Calu3 (cell line): ENCODE measurements around the gene MBNL1. TPM values are rescaled to one million over a fixed set of nuclear protein-coding genes. Genes with fewer than 3 reads are reported as not detected.

Experiments used
- BruUV-seq: library from RNA; stranded (reverse); fragments of 400-500 nt; replicated peaks from 2 replicates; lab custom pipeline; 2021; lab: Mats Ljungman, UMichigan
- CTCF ChIA-PET: fragments of 300-600 bp; sonication (Branson Sonifier 250); formaldehyde crosslinking; loops from one replicate; lab custom pipeline; 2022; ENCODE audit warnings: antibody characterized with exemption; lab: Charles Lee
- DNase-seq: peaks from one replicate; pipeline ENCODE4 v3.0.0; 2022
- H3K27ac Mint-ChIP-seq: one replicate; pipeline ENCODE4 v1.8.0; 2022; ENCODE audit warnings: mixed read lengths; ENCODE audit not compliant: unreplicated experiment
- H3K27me3 Mint-ChIP-seq: one replicate; pipeline ENCODE4 v1.8.0; 2022; ENCODE audit warnings: mixed read lengths; ENCODE audit not compliant: unreplicated experiment
- H3K36me3 Mint-ChIP-seq: one replicate; pipeline ENCODE4 v1.8.0; 2022; ENCODE audit warnings: mild to moderate bottlenecking, moderate library complexity, mixed read lengths; ENCODE audit not compliant: insufficient read depth, unreplicated experiment
- H3K4me1 Mint-ChIP-seq: one replicate; pipeline ENCODE4 v1.8.0; 2022; ENCODE audit warnings: mild to moderate bottlenecking, low read depth, mixed read lengths; ENCODE audit not compliant: unreplicated experiment
- H3K4me3 Mint-ChIP-seq: one replicate; pipeline ENCODE4 v1.8.0; 2022; ENCODE audit warnings: mild to moderate bottlenecking, low read depth, moderate library complexity, mixed read lengths; ENCODE audit not compliant: unreplicated experiment
- H3K9me3 Mint-ChIP-seq: one replicate; pipeline ENCODE4 v1.8.0; 2022; ENCODE audit warnings: low read depth, mixed read lengths; ENCODE audit not compliant: unreplicated experiment
- CTCF ChIP-seq: fragments of 200-600 bp; IDR thresholded peaks from one replicate; pipeline ENCODE4 v1.8.0; 2022; ENCODE audit warnings: antibody characterized with exemption; ENCODE audit not compliant: unreplicated experiment
- intact Hi-C: fragments of 100-400 bp; cut with micrococcal nuclease; formaldehyde crosslinking; loops from one replicate; pipeline ENCODE4 v1.10.0; 2022; ENCODE audit not compliant: unreplicated experiment
- total RNA-seq: library from RNA; stranded (reverse); gene quantifications from 2 replicates; pipeline ENCODE4 v1.2.3, GENCODE V29; 2022

Gene MBNL1
- total RNA-seq, 1 experiment from 2014 or later, result 183 TPM

- TF ChIP-seq CTCF, result no peak
- DNase-seq, result no peak
- BruUV-seq, result no TSS peak
- H3K4me3 Mint-ChIP-seq, result no peak overlapping the region
- H3K27ac Mint-ChIP-seq, result no peak overlapping the region
- intact Hi-C loops, result no loop called here
- H3K27me3 Mint-ChIP-seq, result no peaks in the 10 kb centered on the region
- peaks cover 11% of the 10 kb centered on the region for H3K4me1 Mint-ChIP-seq
- no peaks in the 10 kb centered on the region for H3K36me3 Mint-ChIP-seq
- CTCF ChIA-PET, result no interaction called here
- H3K9me3 Mint-ChIP-seq, result no peaks in the 10 kb centered on the region
Measured at GRCh38 chr3:152252755-152253154, 16.0 kb upstream of the MBNL1 start.

- no peak for DNase-seq
- no peak for TF ChIP-seq CTCF
- Mint-ChIP-seq H3K4me3 (no peak overlapping the region), H3K9me3 (no peaks in the 10 kb centered on the region), H3K27ac (no peak overlapping the region), H3K4me1 (peaks cover 13% of the 10 kb centered on the region), H3K36me3 (peaks cover 3% of the 10 kb centered on the region), H3K27me3 (no peaks in the 10 kb centered on the region)
- CTCF ChIA-PET, result no interaction called here
- BruUV-seq, result no TSS peak
- intact Hi-C loops, result no loop called here
Measured at GRCh38 chr3:152253514-152253913, 15.2 kb upstream of the MBNL1 start.

- peaks cover 7% of the 10 kb centered on the region for H3K36me3 Mint-ChIP-seq
- peaks cover 18% of the 10 kb centered on the region for H3K4me1 Mint-ChIP-seq
- intact Hi-C loops, result no loop called here
- TF ChIP-seq CTCF, result no peak
- CTCF ChIA-PET, result no interaction called here
- H3K27me3 Mint-ChIP-seq, result no peaks in the 10 kb centered on the region
- no peak for DNase-seq
- H3K4me3 Mint-ChIP-seq, result no peak overlapping the region
- no peaks in the 10 kb centered on the region for H3K9me3 Mint-ChIP-seq
- no peak overlapping the region for H3K27ac Mint-ChIP-seq
- no TSS peak for BruUV-seq
Measured at GRCh38 chr3:152254041-152254440, 14.7 kb upstream of the MBNL1 start.

- no peak for TF ChIP-seq CTCF
- no TSS peak for BruUV-seq
- H3K4me3 Mint-ChIP-seq, result no peak overlapping the region
- H3K36me3 Mint-ChIP-seq, result peaks cover 7% of the 10 kb centered on the region
- no peaks in the 10 kb centered on the region for H3K9me3 Mint-ChIP-seq
- no peaks in the 10 kb centered on the region for H3K27me3 Mint-ChIP-seq
- DNase-seq, result no peak
- H3K27ac Mint-ChIP-seq, result no peak overlapping the region
- peaks cover 30% of the 10 kb centered on the region for H3K4me1 Mint-ChIP-seq
- CTCF ChIA-PET, result interaction anchor here (1.0 kb wide), 1 partner anchor 74 kb away, joined by 3 read pairs; no protein-coding TSS in a partner anchor
- intact Hi-C loops, result no loop called here
Measured at GRCh38 chr3:152255290-152255689, 13.4 kb upstream of the MBNL1 start.
